ENCODE results near the gene RIN3. TPM values are rescaled to one million over a fixed set of nuclear protein-coding genes. Genes with fewer than 3 reads are reported as not detected.

RIN3 gene
- polyA plus RNA-seq, 3 donors, result 2.2 to 12.3 (median 10.8) TPM

GRCh38 chr14:92481811-92482555, 31.6 kb upstream of the RIN3 start:
- H3K27ac ChIP-seq (ENCODE audit: low read depth, low read length), result no peak overlapping the region
- WGBS, 3 donors, result 30 to 53% (median 30%) methylated on average over 1 of the region's 1 CpG

GRCh38 chr14:92482621-92483319, 30.8 kb upstream of the RIN3 start:
- 85 to 96% (median 93%) methylated on average over 9 of the region's 9 CpGs for WGBS, 3 donors
- H3K27ac ChIP-seq (ENCODE audit: low read depth, low read length), result no peak overlapping the region

GRCh38 chr14:92484132-92484823, 29.3 kb upstream of the RIN3 start:
- H3K27ac ChIP-seq (ENCODE audit: low read depth, low read length), result no peak overlapping the region
- WGBS, 3 donors, result 82 to 94% (median 93%) methylated on average over 7 of the region's 7 CpGs

- 68 to 81% (median 76%) methylated on average over 4 of the region's 4 CpGs for WGBS, 3 donors
These were observed 26.7 kb upstream of the RIN3 start for GRCh38 chr14:92486881-92487280.

GRCh38 chr14:92487513-92488133, 26.0 kb upstream of the RIN3 start:
- WGBS, 3 donors, result 47 to 58% (median 49%) methylated on average over 10 of the region's 10 CpGs
- no peak overlapping the region for H3K27ac ChIP-seq (ENCODE audit: low read depth, low read length)

More at GRCh38 chr14:92486881-92487280, 26.7 kb upstream of the RIN3 start:
- H3K27ac ChIP-seq (ENCODE audit: low read depth, low read length), result no peak overlapping the region

- WGBS, 3 donors, result 76 to 81% (median 81%) methylated on average over 21 of the region's 21 CpGs
- no peak overlapping the region for H3K27ac ChIP-seq (ENCODE audit: low read depth, low read length)
These were observed 24.0 kb upstream of the RIN3 start for GRCh38 chr14:92489394-92490238.

- 67 to 74% (median 73%) methylated on average over 17 of the region's 17 CpGs for WGBS, 3 donors
- no peak overlapping the region for H3K27ac ChIP-seq (ENCODE audit: low read depth, low read length)
These were observed 23.2 kb upstream of the RIN3 start for GRCh38 chr14:92490239-92490959.

- 68 to 80% (median 79%) methylated on average over 8 of the region's 8 CpGs for WGBS, 3 donors
- no peak overlapping the region for H3K27ac ChIP-seq (ENCODE audit: low read depth, low read length)
These were observed 21.8 kb upstream of the RIN3 start for GRCh38 chr14:92491782-92492181.

- 41 to 77% (median 44%) methylated on average over 10 of the region's 10 CpGs for WGBS, 3 donors
- H3K27ac ChIP-seq (ENCODE audit: low read depth, low read length), result no peak overlapping the region
These were observed 21.3 kb upstream of the RIN3 start for GRCh38 chr14:92492258-92492657.

GRCh38 chr14:92493024-92493423, 20.6 kb upstream of the RIN3 start:
- WGBS, 3 donors, result 84 to 88% (median 87%) methylated on average over 10 of the region's 10 CpGs
- H3K27ac ChIP-seq (ENCODE audit: low read depth, low read length), result no peak overlapping the region

- 82 to 89% (median 86%) methylated on average over 16 of the region's 16 CpGs for WGBS, 3 donors
- H3K27ac ChIP-seq (ENCODE audit: low read depth, low read length), result no peak overlapping the region
These were observed 20.1 kb upstream of the RIN3 start for GRCh38 chr14:92493492-92493891.

- H3K27ac ChIP-seq (ENCODE audit: low read depth, low read length), result no peak overlapping the region
- WGBS, 3 donors, result 64 to 69% (median 68%) methylated on average over 4 of the region's 4 CpGs
These were observed 19.1 kb upstream of the RIN3 start for GRCh38 chr14:92494512-92494911.

GRCh38 chr14:92495027-92495426, 18.6 kb upstream of the RIN3 start:
- no peak overlapping the region for H3K27ac ChIP-seq (ENCODE audit: low read depth, low read length)
- 44 to 58% (median 54%) methylated on average over 6 of the region's 6 CpGs for WGBS, 3 donors

GRCh38 chr14:92496191-92496857, 17.3 kb upstream of the RIN3 start:
- WGBS, 3 donors, result 69 to 79% (median 74%) methylated on average over 6 of the region's 6 CpGs
- no peak overlapping the region for H3K27ac ChIP-seq (ENCODE audit: low read depth, low read length)

- 81 to 96% (median 85%) methylated on average over 8 of the region's 8 CpGs for WGBS, 3 donors
- no peak overlapping the region for H3K27ac ChIP-seq (ENCODE audit: low read depth, low read length)
These were observed 16.2 kb upstream of the RIN3 start for GRCh38 chr14:92497391-92497790.

- H3K27ac ChIP-seq (ENCODE audit: low read depth, low read length), result no peak overlapping the region
- WGBS, 3 donors, result 79 to 90% (median 88%) methylated on average over 3 of the region's 3 CpGs
These were observed 14.3 kb upstream of the RIN3 start for GRCh38 chr14:92499234-92499633.

GRCh38 chr14:92500491-92500941, 13.1 kb upstream of the RIN3 start:
- 59 to 93% (median 73%) methylated on average over 6 of the region's 6 CpGs for WGBS, 3 donors

More at GRCh38 chr14:92500491-92500941, 13.1 kb upstream of the RIN3 start:
- no peak overlapping the region for H3K27ac ChIP-seq (ENCODE audit: low read depth, low read length)

All from adipose tissue (tissue), 3 donors.